Liver (tissue), 9 donors: ENCODE data around the gene TYMP. TPM values are rescaled to one million over a fixed set of nuclear protein-coding genes. Genes with fewer than 3 reads are reported as not detected.
A peak's percentile ranks its signal among the peaks of the same experiment; 100 is the strongest.

ENCODE experiments used
- DNase-seq: peaks from one replicate; pipeline ENCODE4 v3.0.0-alpha.2; 2017; ENCODE audit warnings: low spot score
- H3K27ac ChIP-seq, 2 donors: one replicate each; pipeline ENCODE4 v1.7.0; 2013; ENCODE audit warnings: inconsistent platforms in 2 of 2, low read length in 2 of 2, control low read depth in 1 of 2, low read depth in 1 of 2, mild to moderate bottlenecking in 1 of 2
- H3K27me3 ChIP-seq, 4 donors: one replicate each; pipeline versions ENCODE4 v1.6.1 to v1.7.0; 2013; ENCODE audit warnings: low read length in 3 of 4, inconsistent platforms in 1 of 4, mild to moderate bottlenecking in 1 of 4, moderate library complexity in 1 of 4; ENCODE audit not compliant: control insufficient read depth in 4 of 4, insufficient read depth in 4 of 4
- H3K36me3 ChIP-seq, 4 donors: one replicate each; pipeline versions ENCODE4 v1.6.1 to v1.7.0; 2013; ENCODE audit warnings: low read length in 3 of 4, mild to moderate bottlenecking in 3 of 4, low read depth in 1 of 4, moderate library complexity in 1 of 4; ENCODE audit not compliant: control insufficient read depth in 4 of 4, insufficient read depth in 3 of 4
- H3K4me1 ChIP-seq, 4 donors: one replicate each; pipeline versions ENCODE4 v1.6.1 to v1.7.0; 2013; ENCODE audit warnings: low read length in 3 of 4, mild to moderate bottlenecking in 3 of 4, moderate library complexity in 1 of 4; ENCODE audit not compliant: control insufficient read depth in 4 of 4, insufficient read depth in 4 of 4
- H3K4me3 ChIP-seq, 3 donors: one replicate each; pipeline versions ENCODE4 v1.6.1 to v1.7.0; 2013; ENCODE audit warnings: low read length in 3 of 3, control low read depth in 1 of 3, low read depth in 1 of 3, mild to moderate bottlenecking in 1 of 3
- H3K9ac ChIP-seq, 2 donors: one replicate each; pipeline ENCODE4 v1.7.0; 2013; ENCODE audit warnings: low read length in 2 of 2, mild to moderate bottlenecking in 2 of 2, moderate library complexity in 2 of 2, control low read depth in 1 of 2, low read depth in 1 of 2
- H3K9me3 ChIP-seq, 4 donors: one replicate each; pipeline versions ENCODE4 v1.6.1 to v1.7.0; 2013; ENCODE audit warnings: low read length in 3 of 4; ENCODE audit not compliant: control insufficient read depth in 4 of 4
- EGR1 ChIP-seq, 2 donors: IDR thresholded peaks; 2 replicates each; pipeline ENCODE4 v1.6.1; 2016 to 2018; ENCODE audit warnings: antibody characterized with exemption in 2 of 2, low read depth in 2 of 2
- FOXA1 ChIP-seq: IDR thresholded peaks from 2 replicates; pipeline ENCODE4 v1.6.1; 2016; ENCODE audit warnings: antibody characterized with exemption
- FOXA2 ChIP-seq: IDR thresholded peaks from 2 replicates; pipeline ENCODE4 v1.6.1; 2016; ENCODE audit warnings: antibody characterized with exemption
- GABPA ChIP-seq, 2 donors: IDR thresholded peaks in 1 of 2; conservative IDR thresholded peaks in 1 of 2; 2 replicates each; pipeline ENCODE4 v1.6.1; 2016; ENCODE audit warnings: antibody characterized with exemption in 2 of 2, mild to moderate bottlenecking in 1 of 2, moderate library complexity in 1 of 2
- HNF4A ChIP-seq, 2 donors: conservative IDR thresholded peaks; 2 replicates each; pipeline ENCODE4 v1.6.1; 2016; ENCODE audit warnings: antibody characterized with exemption in 2 of 2, mild to moderate bottlenecking in 2 of 2
- HNF4G ChIP-seq: IDR thresholded peaks from 2 replicates; pipeline ENCODE4 v1.6.1; 2016; ENCODE audit warnings: antibody characterized with exemption
- JUND ChIP-seq, 2 donors: IDR thresholded peaks; 2 replicates each; pipeline ENCODE4 v1.6.1; 2016; ENCODE audit warnings: antibody characterized with exemption in 2 of 2
- NR2F2 ChIP-seq: IDR thresholded peaks from 2 replicates; pipeline ENCODE4 v1.6.1; 2016; ENCODE audit warnings: antibody characterized with exemption
- RAD21 ChIP-seq, 2 donors: IDR thresholded peaks; 2 replicates each; pipeline ENCODE4 v1.6.1; 2016; ENCODE audit warnings: antibody characterized with exemption in 2 of 2, mild to moderate bottlenecking in 2 of 2
- RXRA ChIP-seq, 2 donors: IDR thresholded peaks; 2 replicates each; pipeline ENCODE4 v1.6.1; 2017 to 2018; ENCODE audit warnings: antibody characterized with exemption in 2 of 2, mild to moderate bottlenecking in 1 of 2
- SP1 ChIP-seq: IDR thresholded peaks from 2 replicates; pipeline ENCODE4 v1.6.1; 2018; ENCODE audit warnings: antibody characterized with exemption, mild to moderate bottlenecking
- TAF1 ChIP-seq: conservative IDR thresholded peaks from 2 replicates; pipeline ENCODE4 v1.6.1; 2016; ENCODE audit warnings: antibody characterized with exemption, mild to moderate bottlenecking
- YY1 ChIP-seq: IDR thresholded peaks from 2 replicates; pipeline ENCODE4 v1.6.1; 2016; ENCODE audit warnings: antibody characterized with exemption, mild to moderate bottlenecking
- WGBS: extraction: QIAGEN DNeasy Blood & Tissue Kit; methylation state at CpG from one replicate; pipeline ENCODE4 v1.1.7; 2013; 5-methylcytosine and 5-hydroxymethylcytosine counted together
- polyA plus RNA-seq, 2 donors: library from polyadenylated mRNA; stranded (reverse) in 1 of 2; unstranded in 1 of 2; fragments of 200-250 nt in 1 of 2; fragments of >200 nt in 1 of 2; fragmentation: Nextera tagmentation in 1 of 2; extraction: Ambion mirVana in 1 of 2; gene quantifications; one replicate each; pipeline versions ENCODE4 v1.2.1 to v1.2.3, GENCODE V29; 2013 to 2015
- total RNA-seq, 2 donors: library from RNA; depleted of rRNA; stranded (reverse); fragments of >200 nt; gene quantifications; one replicate each; pipeline ENCODE4 v1.2.3, GENCODE V29; 2014
- TF ChIP-seq, protein P1 (sequence below): IDR thresholded peaks from 2 replicates; pipeline ENCODE4 v1.6.1; 2016; ENCODE audit warnings: antibody characterized with exemption, mild to moderate bottlenecking
- TF ChIP-seq, protein P2 (sequence below): IDR thresholded peaks from 2 replicates; pipeline ENCODE4 v1.6.1; 2016; ENCODE audit warnings: antibody characterized with exemption
- TF ChIP-seq, protein P3 (sequence below): fragments of 150-350 bp; IDR thresholded peaks from 2 replicates; pipeline ENCODE4 v1.5.1; 2017; ENCODE audit warnings: improper control_type of control experiment, low read depth, low read length; ENCODE audit not compliant: missing input control
- TF ChIP-seq, protein P4 (sequence below): IDR thresholded peaks from 2 replicates; pipeline ENCODE4 v1.6.1; 2016; ENCODE audit warnings: antibody characterized with exemption
- TF ChIP-seq, protein P5 (sequence below): IDR thresholded peaks from 2 replicates; pipeline ENCODE4 v1.6.1; 2016; ENCODE audit warnings: antibody characterized with exemption
- donor health status: healthy.
- donor health status: healthy.
- donor health status: healthy.
- donor health status: healthy.
- donor health status: healthy.

The TYMP gene
- total and polyA plus RNA-seq, 4 donors: 34.0 to 109 (median 65.5) TPM

DNA sequence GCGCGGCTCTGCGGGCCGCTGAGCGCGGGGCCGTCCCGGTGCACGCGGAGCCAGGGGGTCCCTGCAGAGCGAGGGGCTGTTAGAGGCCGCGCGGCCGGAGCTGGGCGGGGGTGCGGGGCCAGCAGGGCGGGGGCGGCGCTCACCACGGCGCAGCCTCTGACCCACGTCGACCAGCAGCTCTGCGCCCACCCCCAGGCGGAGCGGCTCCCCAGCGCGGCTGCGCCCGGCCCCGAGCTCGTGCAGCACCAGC, 4.0 kb downstream of the TYMP start (continued):
- TF ChIP-seq, protein P1, sequence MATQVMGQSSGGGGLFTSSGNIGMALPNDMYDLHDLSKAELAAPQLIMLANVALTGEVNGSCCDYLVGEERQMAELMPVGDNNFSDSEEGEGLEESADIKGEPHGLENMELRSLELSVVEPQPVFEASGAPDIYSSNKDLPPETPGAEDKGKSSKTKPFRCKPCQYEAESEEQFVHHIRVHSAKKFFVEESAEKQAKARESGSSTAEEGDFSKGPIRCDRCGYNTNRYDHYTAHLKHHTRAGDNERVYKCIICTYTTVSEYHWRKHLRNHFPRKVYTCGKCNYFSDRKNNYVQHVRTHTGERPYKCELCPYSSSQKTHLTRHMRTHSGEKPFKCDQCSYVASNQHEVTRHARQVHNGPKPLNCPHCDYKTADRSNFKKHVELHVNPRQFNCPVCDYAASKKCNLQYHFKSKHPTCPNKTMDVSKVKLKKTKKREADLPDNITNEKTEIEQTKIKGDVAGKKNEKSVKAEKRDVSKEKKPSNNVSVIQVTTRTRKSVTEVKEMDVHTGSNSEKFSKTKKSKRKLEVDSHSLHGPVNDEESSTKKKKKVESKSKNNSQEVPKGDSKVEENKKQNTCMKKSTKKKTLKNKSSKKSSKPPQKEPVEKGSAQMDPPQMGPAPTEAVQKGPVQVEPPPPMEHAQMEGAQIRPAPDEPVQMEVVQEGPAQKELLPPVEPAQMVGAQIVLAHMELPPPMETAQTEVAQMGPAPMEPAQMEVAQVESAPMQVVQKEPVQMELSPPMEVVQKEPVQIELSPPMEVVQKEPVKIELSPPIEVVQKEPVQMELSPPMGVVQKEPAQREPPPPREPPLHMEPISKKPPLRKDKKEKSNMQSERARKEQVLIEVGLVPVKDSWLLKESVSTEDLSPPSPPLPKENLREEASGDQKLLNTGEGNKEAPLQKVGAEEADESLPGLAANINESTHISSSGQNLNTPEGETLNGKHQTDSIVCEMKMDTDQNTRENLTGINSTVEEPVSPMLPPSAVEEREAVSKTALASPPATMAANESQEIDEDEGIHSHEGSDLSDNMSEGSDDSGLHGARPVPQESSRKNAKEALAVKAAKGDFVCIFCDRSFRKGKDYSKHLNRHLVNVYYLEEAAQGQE: no peak

DNA sequence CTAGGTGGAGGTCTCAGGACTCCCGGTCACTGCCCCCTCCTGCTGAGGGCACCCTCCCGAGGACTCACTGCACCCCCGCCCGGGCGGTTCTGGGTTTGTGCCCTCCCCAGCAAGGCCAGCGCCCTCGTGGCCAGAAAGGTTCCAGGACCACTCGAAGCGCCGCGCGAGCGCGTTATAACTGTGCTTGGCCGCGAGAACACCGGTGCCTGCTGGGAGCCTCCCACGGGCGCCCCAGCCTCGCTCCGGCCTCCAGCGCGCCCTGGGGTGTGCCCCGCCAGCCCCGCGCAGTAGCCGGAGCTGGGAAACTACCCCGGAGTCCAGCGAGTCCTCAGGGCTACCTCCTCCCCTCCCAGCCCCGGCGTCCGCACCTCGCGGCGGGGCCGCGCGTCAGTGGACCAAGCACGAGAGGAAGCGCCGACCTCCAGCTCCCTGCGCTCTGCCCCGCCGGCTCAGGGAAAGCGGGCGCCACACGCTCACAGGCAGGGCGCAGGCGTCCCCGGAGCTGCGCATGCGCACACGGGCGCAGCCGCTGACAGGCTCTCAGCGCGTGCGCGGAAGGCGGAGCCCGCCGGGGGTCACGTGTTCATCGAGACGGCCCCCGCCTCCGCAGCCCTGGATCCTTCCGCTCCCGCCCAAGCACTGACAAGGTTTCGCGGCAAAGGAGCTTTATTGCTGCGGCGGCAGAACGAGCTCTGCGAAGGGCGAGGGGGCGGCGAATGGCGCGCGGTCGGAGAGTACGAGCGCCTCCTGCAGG, 4.5 kb downstream of the TYMP start, which contains the start of gene SCO2:
Gene SCO2 (minus strand): TSS at position 495 of the 754 bp plus-strand sequence. CDS start 1,187 bp downstream, outside the sequence.
- TF ChIP-seq, protein P2, sequence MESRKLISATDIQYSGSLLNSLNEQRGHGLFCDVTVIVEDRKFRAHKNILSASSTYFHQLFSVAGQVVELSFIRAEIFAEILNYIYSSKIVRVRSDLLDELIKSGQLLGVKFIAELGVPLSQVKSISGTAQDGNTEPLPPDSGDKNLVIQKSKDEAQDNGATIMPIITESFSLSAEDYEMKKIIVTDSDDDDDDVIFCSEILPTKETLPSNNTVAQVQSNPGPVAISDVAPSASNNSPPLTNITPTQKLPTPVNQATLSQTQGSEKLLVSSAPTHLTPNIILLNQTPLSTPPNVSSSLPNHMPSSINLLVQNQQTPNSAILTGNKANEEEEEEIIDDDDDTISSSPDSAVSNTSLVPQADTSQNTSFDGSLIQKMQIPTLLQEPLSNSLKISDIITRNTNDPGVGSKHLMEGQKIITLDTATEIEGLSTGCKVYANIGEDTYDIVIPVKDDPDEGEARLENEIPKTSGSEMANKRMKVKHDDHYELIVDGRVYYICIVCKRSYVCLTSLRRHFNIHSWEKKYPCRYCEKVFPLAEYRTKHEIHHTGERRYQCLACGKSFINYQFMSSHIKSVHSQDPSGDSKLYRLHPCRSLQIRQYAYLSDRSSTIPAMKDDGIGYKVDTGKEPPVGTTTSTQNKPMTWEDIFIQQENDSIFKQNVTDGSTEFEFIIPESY: no peak
- peak; percentile 88 to 95 for TF ChIP-seq RXRA (IDR thresholded peaks at IDR 0.05)
- no peak for TF ChIP-seq GABPA (IDR thresholded peaks at IDR 0.05 in 1 of 2, conservative IDR thresholded peaks at IDR 0.05 in 1 of 2)
- TF ChIP-seq, protein P3, sequence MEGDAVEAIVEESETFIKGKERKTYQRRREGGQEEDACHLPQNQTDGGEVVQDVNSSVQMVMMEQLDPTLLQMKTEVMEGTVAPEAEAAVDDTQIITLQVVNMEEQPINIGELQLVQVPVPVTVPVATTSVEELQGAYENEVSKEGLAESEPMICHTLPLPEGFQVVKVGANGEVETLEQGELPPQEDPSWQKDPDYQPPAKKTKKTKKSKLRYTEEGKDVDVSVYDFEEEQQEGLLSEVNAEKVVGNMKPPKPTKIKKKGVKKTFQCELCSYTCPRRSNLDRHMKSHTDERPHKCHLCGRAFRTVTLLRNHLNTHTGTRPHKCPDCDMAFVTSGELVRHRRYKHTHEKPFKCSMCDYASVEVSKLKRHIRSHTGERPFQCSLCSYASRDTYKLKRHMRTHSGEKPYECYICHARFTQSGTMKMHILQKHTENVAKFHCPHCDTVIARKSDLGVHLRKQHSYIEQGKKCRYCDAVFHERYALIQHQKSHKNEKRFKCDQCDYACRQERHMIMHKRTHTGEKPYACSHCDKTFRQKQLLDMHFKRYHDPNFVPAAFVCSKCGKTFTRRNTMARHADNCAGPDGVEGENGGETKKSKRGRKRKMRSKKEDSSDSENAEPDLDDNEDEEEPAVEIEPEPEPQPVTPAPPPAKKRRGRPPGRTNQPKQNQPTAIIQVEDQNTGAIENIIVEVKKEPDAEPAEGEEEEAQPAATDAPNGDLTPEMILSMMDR: peak; percentile 21
- TF ChIP-seq FOXA1: no peak
- no peak for TF ChIP-seq TAF1
- TF ChIP-seq YY1: no peak
- no peak for TF ChIP-seq JUND (IDR thresholded peaks at IDR 0.05)
- no peak for TF ChIP-seq FOXA2
- peak; percentile 6 for TF ChIP-seq NR2F2
- TF ChIP-seq, protein P1: no peak
- TF ChIP-seq EGR1 (IDR thresholded peaks at IDR 0.05; ENCODE audit: low read depth in 2 of 2): peak; percentile 59 to 84
- no peak for TF ChIP-seq HNF4A (conservative IDR thresholded peaks at IDR 0.05)
- TF ChIP-seq SP1: peak; percentile 45
- TF ChIP-seq, protein P4, sequence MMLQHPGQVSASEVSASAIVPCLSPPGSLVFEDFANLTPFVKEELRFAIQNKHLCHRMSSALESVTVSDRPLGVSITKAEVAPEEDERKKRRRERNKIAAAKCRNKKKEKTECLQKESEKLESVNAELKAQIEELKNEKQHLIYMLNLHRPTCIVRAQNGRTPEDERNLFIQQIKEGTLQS: no peak
- TF ChIP-seq HNF4G: no peak
- TF ChIP-seq, protein P5, sequence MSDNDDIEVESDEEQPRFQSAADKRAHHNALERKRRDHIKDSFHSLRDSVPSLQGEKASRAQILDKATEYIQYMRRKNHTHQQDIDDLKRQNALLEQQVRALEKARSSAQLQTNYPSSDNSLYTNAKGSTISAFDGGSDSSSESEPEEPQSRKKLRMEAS: no peak
- peak; percentile 15 to 48 for TF ChIP-seq RAD21 (IDR thresholded peaks at IDR 0.05)
- H3K9me3 ChIP-seq: no peaks in the 10 kb centered on the region
- H3K9ac ChIP-seq: peak within 1 kb of the TSS; percentile 24 to 59
- H3K4me1 ChIP-seq: peaks cover 13 to 57% (median 31%) of the 10 kb centered on the region in 4 donors
- DNase-seq: peak; percentile 96
- H3K4me3 ChIP-seq: peak within 1 kb of the TSS; percentile 44 to 77 (median 73)
- H3K36me3 ChIP-seq: peaks cover 9 to 29% (median 11%) of the 10 kb centered on the region in 4 donors
- WGBS: under 1% methylated on average over 84 of the region's 84 CpGs
- H3K27me3 ChIP-seq: no peaks in the 10 kb centered on the region
- peak within 1 kb of the TSS; percentile 92 to 96 for H3K27ac ChIP-seq
